K562 (cell line): ENCODE data around the gene ECI1. TPM values are rescaled to one million over a fixed set of nuclear protein-coding genes. Genes with fewer than 3 reads are reported as not detected.

Experiments used
- MYNN ChIP-seq, 2 experiments: sonication (generic); formaldehyde crosslinking in 1 of 2; IDR thresholded peaks; 2 replicates each; pipeline versions ENCODE4 v1.5.0 to v1.6.1; 2016 to 2020; ENCODE audit warnings: antibody characterized with exemption in 1 of 2, missing genetic modification reagents in 1 of 2
- POLR2A ChIP-seq: fragments of 450-650 bp; conservative IDR thresholded peaks from 2 replicates; pipeline ENCODE4 v1.6.1; 2016
- POLR2G ChIP-seq: fragments of 200-400 bp; formaldehyde crosslinking; IDR thresholded peaks from 2 replicates; pipeline ENCODE4 v1.6.1; 2017; ENCODE audit warnings: low read depth, mild to moderate bottlenecking, antibody characterized with exemption, low read length, moderate library complexity
- RHOXF2B ChIP-seq: fragments of 250-450 bp; sonication (Bioruptor Pico); conservative IDR thresholded peaks from 2 replicates; pipeline ENCODE4 v1.5.1; 2021
- SAFB ChIP-seq: fragments of 200-400 bp; formaldehyde crosslinking; IDR thresholded peaks from 2 replicates; pipeline ENCODE4 v1.6.1; 2017; ENCODE audit warnings: low read depth, low read length, borderline replicate concordance
- SIN3B ChIP-seq: fragments of 450-650 bp; IDR thresholded peaks from 2 replicates; pipeline ENCODE4 v1.6.1; 2017; ENCODE audit warnings: low read depth, mild to moderate bottlenecking, moderate library complexity
- SMARCE1 ChIP-seq: fragments of 450-650 bp; IDR thresholded peaks from 2 replicates; pipeline ENCODE4 v1.7.1; 2016; ENCODE audit warnings: mild to moderate bottlenecking
- ZFP1 ChIP-seq: fragments of 450-650 bp; formaldehyde crosslinking; IDR thresholded peaks from 2 replicates; pipeline ENCODE4 v1.4.0; 2020; ENCODE audit warnings: mild to moderate bottlenecking, mixed read lengths
- ZFP36 ChIP-seq: fragments of 150-350 bp; IDR thresholded peaks from 2 replicates; pipeline ENCODE4 v1.6.1; 2018; ENCODE audit warnings: low read length, low read depth; ENCODE audit not compliant: partially characterized antibody
- polyA plus RNA-seq, 8 experiments: library from polyadenylated mRNA; depleted of rRNA in 4 of 8; stranded (reverse) in 5 of 8; unstranded in 3 of 8; fragments of >200 nt; fragmentation: Nextera tagmentation in 2 of 8; fragmentation: Illumina TruSeq in 1 of 8; extraction: Ambion mirVana in 2 of 8; extraction: Trizol in 1 of 8; gene quantifications; 2 replicates each; pipeline versions ENCODE4 v1.2.1 to v1.2.3, GENCODE V29; 2011 to 2014; ENCODE audit warnings: inconsistent platforms in 1 of 8, missing spikeins in 1 of 8
- total RNA-seq, 7 experiments: library from RNA; depleted of rRNA in 6 of 7; stranded (reverse); fragments of >200 nt in 6 of 7; fragmentation: Illumina TruSeq in 2 of 7; extraction: Trizol in 2 of 7; gene quantifications; 2 replicates each; pipeline versions ENCODE4 v1.2.1 to v1.2.3, GENCODE V29; 2011 to 2021; ENCODE audit warnings: low replicate concordance in 1 of 7
- TF ChIP-seq, protein P1 (sequence below): fragments of 450-650 bp; IDR thresholded peaks from 2 replicates; pipeline ENCODE4 v1.6.1; 2016; ENCODE audit warnings: mild to moderate bottlenecking, moderate library complexity
- TF ChIP-seq, protein P2 (sequence below), 2 experiments: fragments of 450-650 bp in 1 of 2; sonication (generic) in 1 of 2; formaldehyde crosslinking in 1 of 2; IDR thresholded peaks in 1 of 2; conservative IDR thresholded peaks in 1 of 2; 2 replicates each; pipeline versions ENCODE4 v1.6.1 to v1.8.1; 2016 to 2023; ENCODE audit warnings: mild to moderate bottlenecking in 2 of 2, moderate library complexity in 2 of 2, inconsistent platforms in 1 of 2, missing genetic modification reagents in 1 of 2
- TF ChIP-seq, protein P3 (sequence below): fragments of 450-650 bp; formaldehyde crosslinking; IDR thresholded peaks from 2 replicates; pipeline ENCODE4 v1.4.0; 2022; ENCODE audit warnings: missing genetic modification characterization
- TF ChIP-seq, protein P4 (sequence below): sonication (generic); formaldehyde crosslinking; IDR thresholded peaks from 2 replicates; pipeline ENCODE4 v1.8.1; 2022; ENCODE audit warnings: missing genetic modification reagents

Gene ECI1
- total and polyA plus RNA-seq, 9 of the 15 experiments (the other 6 are each of a cell fraction or from before 2014, with no cell fraction given), result 4.7 to 189 (median 54.0) TPM

DNA sequence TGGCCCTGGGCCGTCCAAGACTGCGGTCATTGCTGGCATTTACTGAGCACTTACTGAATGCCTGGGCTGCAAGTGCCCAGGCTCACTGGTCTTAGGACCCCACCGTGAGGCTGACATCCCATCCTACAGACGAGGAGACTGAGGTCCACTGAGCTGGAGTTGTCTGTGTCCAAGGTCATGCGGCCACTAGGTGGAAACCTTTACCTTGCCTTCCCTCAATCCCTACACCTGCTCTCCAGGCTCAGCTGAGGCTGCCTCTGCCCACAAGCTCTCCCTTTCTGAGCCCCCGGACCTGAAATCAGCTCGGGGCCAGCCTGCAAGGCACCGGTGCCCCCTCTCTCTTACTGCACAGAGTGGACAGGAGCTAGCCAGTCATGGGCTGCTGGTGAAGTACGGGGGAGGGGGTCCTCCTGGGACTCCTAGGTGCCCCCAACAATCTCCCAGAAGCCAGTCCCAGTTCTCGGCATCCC is 56.5 kb downstream of the ECI1 start (continued):
- TF ChIP-seq, protein P1, sequence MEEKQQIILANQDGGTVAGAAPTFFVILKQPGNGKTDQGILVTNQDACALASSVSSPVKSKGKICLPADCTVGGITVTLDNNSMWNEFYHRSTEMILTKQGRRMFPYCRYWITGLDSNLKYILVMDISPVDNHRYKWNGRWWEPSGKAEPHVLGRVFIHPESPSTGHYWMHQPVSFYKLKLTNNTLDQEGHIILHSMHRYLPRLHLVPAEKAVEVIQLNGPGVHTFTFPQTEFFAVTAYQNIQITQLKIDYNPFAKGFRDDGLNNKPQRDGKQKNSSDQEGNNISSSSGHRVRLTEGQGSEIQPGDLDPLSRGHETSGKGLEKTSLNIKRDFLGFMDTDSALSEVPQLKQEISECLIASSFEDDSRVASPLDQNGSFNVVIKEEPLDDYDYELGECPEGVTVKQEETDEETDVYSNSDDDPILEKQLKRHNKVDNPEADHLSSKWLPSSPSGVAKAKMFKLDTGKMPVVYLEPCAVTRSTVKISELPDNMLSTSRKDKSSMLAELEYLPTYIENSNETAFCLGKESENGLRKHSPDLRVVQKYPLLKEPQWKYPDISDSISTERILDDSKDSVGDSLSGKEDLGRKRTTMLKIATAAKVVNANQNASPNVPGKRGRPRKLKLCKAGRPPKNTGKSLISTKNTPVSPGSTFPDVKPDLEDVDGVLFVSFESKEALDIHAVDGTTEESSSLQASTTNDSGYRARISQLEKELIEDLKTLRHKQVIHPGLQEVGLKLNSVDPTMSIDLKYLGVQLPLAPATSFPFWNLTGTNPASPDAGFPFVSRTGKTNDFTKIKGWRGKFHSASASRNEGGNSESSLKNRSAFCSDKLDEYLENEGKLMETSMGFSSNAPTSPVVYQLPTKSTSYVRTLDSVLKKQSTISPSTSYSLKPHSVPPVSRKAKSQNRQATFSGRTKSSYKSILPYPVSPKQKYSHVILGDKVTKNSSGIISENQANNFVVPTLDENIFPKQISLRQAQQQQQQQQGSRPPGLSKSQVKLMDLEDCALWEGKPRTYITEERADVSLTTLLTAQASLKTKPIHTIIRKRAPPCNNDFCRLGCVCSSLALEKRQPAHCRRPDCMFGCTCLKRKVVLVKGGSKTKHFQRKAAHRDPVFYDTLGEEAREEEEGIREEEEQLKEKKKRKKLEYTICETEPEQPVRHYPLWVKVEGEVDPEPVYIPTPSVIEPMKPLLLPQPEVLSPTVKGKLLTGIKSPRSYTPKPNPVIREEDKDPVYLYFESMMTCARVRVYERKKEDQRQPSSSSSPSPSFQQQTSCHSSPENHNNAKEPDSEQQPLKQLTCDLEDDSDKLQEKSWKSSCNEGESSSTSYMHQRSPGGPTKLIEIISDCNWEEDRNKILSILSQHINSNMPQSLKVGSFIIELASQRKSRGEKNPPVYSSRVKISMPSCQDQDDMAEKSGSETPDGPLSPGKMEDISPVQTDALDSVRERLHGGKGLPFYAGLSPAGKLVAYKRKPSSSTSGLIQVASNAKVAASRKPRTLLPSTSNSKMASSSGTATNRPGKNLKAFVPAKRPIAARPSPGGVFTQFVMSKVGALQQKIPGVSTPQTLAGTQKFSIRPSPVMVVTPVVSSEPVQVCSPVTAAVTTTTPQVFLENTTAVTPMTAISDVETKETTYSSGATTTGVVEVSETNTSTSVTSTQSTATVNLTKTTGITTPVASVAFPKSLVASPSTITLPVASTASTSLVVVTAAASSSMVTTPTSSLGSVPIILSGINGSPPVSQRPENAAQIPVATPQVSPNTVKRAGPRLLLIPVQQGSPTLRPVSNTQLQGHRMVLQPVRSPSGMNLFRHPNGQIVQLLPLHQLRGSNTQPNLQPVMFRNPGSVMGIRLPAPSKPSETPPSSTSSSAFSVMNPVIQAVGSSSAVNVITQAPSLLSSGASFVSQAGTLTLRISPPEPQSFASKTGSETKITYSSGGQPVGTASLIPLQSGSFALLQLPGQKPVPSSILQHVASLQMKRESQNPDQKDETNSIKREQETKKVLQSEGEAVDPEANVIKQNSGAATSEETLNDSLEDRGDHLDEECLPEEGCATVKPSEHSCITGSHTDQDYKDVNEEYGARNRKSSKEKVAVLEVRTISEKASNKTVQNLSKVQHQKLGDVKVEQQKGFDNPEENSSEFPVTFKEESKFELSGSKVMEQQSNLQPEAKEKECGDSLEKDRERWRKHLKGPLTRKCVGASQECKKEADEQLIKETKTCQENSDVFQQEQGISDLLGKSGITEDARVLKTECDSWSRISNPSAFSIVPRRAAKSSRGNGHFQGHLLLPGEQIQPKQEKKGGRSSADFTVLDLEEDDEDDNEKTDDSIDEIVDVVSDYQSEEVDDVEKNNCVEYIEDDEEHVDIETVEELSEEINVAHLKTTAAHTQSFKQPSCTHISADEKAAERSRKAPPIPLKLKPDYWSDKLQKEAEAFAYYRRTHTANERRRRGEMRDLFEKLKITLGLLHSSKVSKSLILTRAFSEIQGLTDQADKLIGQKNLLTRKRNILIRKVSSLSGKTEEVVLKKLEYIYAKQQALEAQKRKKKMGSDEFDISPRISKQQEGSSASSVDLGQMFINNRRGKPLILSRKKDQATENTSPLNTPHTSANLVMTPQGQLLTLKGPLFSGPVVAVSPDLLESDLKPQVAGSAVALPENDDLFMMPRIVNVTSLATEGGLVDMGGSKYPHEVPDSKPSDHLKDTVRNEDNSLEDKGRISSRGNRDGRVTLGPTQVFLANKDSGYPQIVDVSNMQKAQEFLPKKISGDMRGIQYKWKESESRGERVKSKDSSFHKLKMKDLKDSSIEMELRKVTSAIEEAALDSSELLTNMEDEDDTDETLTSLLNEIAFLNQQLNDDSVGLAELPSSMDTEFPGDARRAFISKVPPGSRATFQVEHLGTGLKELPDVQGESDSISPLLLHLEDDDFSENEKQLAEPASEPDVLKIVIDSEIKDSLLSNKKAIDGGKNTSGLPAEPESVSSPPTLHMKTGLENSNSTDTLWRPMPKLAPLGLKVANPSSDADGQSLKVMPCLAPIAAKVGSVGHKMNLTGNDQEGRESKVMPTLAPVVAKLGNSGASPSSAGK, result no peak
- TF ChIP-seq, protein P2, sequence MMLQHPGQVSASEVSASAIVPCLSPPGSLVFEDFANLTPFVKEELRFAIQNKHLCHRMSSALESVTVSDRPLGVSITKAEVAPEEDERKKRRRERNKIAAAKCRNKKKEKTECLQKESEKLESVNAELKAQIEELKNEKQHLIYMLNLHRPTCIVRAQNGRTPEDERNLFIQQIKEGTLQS (IDR thresholded peaks at IDR 0.05), result no peak
- TF ChIP-seq, protein P2 (CRISPR knock-in tag; conservative IDR thresholded peaks at IDR 0.05), result no peak
- TF ChIP-seq SIN3B (no peak), SAFB (no peak), MYNN (IDR thresholded peaks at IDR 0.05) (0 out of 2 replicates have a peak, but pooled peaks have one; percentile 23), MYNN (CRISPR knock-in tag; IDR thresholded peaks at IDR 0.05) (no peak), RHOXF2B (CRISPR knock-in tag) (no peak), POLR2G (no peak), POLR2A (no peak), ZFP36 (no peak), ZFP1 (no peak), SMARCE1 (no peak)
- TF ChIP-seq, protein P3, sequence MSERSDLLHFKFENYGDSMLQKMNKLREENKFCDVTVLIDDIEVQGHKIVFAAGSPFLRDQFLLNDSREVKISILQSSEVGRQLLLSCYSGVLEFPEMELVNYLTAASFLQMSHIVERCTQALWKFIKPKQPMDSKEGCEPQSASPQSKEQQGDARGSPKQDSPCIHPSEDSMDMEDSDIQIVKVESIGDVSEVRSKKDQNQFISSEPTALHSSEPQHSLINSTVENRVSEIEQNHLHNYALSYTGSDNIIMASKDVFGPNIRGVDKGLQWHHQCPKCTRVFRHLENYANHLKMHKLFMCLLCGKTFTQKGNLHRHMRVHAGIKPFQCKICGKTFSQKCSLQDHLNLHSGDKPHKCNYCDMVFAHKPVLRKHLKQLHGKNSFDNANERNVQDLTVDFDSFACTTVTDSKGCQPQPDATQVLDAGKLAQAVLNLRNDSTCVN (CRISPR knock-in tag), result no peak
- TF ChIP-seq, protein P4, sequence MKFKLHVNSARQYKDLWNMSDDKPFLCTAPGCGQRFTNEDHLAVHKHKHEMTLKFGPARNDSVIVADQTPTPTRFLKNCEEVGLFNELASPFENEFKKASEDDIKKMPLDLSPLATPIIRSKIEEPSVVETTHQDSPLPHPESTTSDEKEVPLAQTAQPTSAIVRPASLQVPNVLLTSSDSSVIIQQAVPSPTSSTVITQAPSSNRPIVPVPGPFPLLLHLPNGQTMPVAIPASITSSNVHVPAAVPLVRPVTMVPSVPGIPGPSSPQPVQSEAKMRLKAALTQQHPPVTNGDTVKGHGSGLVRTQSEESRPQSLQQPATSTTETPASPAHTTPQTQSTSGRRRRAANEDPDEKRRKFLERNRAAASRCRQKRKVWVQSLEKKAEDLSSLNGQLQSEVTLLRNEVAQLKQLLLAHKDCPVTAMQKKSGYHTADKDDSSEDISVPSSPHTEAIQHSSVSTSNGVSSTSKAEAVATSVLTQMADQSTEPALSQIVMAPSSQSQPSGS (CRISPR knock-in tag), result no peak
